ENCODE measurements around the gene PDE10A. TPM values are rescaled to one million over a fixed set of nuclear protein-coding genes. Genes with fewer than 3 reads are reported as not detected.

Gene PDE10A
- total RNA-seq, 1 experiment from 2014 or later = 3.1 TPM

- DNase-seq (ENCODE audit: low spot score) = no peak
- H3K27me3 Mint-ChIP-seq (ENCODE audit: low read depth) = no peaks in the 10 kb centered on the region; the same call in 1 of the 2 replicates
- TF ChIP-seq RORB (CRISPR knock-in tag; IDR thresholded peaks at IDR 0.05) (no peak), EMX1 (CRISPR knock-in tag; IDR thresholded peaks at IDR 0.05) (no peak), ATF2 (CRISPR knock-in tag; IDR thresholded peaks at IDR 0.05; ENCODE audit: borderline replicate concordance, low read depth) (no peak), KAT7 (CRISPR knock-in tag; IDR thresholded peaks at IDR 0.05; ENCODE audit: borderline replicate concordance) (no peak), JUN (CRISPR knock-in tag; IDR thresholded peaks at IDR 0.05) (no peak), ATF1 (CRISPR knock-in tag; IDR thresholded peaks at IDR 0.05) (no peak), IRF2 (CRISPR knock-in tag; IDR thresholded peaks at IDR 0.05; ENCODE audit: borderline replicate concordance, low read depth) (no peak), MLX (CRISPR knock-in tag; IDR thresholded peaks at IDR 0.05) (no peak), NR3C1 (CRISPR knock-in tag; conservative IDR thresholded peaks at IDR 0.05; ENCODE audit: low read depth) (no peak), JAZF1 (CRISPR knock-in tag; IDR thresholded peaks at IDR 0.05) (no peak), NFE2L1 (CRISPR knock-in tag; IDR thresholded peaks at IDR 0.05) (no peak), TEAD4 (CRISPR knock-in tag; IDR thresholded peaks at IDR 0.05) (no peak), ZNF317 (CRISPR knock-in tag; IDR thresholded peaks at IDR 0.05; ENCODE audit: borderline replicate concordance, low read depth) (no peak)
- TF ChIP-seq, protein P1, sequence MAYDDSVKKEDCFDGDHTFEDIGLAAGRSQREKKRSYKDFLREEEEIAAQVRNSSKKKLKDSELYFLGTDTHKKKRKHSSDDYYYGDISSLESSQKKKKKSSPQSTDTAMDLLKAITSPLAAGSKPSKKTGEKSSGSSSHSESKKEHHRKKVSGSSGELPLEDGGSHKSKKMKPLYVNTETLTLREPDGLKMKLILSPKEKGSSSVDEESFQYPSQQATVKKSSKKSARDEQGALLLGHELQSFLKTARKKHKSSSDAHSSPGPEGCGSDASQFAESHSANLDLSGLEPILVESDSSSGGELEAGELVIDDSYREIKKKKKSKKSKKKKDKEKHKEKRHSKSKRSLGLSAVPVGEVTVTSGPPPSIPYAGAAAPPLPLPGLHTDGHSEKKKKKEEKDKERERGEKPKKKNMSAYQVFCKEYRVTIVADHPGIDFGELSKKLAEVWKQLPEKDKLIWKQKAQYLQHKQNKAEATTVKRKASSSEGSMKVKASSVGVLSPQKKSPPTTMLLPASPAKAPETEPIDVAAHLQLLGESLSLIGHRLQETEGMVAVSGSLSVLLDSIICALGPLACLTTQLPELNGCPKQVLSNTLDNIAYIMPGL (CRISPR knock-in tag; IDR thresholded peaks at IDR 0.05) = no peak
- TF ChIP-seq, protein P2, sequence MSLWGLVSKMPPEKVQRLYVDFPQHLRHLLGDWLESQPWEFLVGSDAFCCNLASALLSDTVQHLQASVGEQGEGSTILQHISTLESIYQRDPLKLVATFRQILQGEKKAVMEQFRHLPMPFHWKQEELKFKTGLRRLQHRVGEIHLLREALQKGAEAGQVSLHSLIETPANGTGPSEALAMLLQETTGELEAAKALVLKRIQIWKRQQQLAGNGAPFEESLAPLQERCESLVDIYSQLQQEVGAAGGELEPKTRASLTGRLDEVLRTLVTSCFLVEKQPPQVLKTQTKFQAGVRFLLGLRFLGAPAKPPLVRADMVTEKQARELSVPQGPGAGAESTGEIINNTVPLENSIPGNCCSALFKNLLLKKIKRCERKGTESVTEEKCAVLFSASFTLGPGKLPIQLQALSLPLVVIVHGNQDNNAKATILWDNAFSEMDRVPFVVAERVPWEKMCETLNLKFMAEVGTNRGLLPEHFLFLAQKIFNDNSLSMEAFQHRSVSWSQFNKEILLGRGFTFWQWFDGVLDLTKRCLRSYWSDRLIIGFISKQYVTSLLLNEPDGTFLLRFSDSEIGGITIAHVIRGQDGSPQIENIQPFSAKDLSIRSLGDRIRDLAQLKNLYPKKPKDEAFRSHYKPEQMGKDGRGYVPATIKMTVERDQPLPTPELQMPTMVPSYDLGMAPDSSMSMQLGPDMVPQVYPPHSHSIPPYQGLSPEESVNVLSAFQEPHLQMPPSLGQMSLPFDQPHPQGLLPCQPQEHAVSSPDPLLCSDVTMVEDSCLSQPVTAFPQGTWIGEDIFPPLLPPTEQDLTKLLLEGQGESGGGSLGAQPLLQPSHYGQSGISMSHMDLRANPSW (CRISPR knock-in tag; conservative IDR thresholded peaks at IDR 0.05; ENCODE audit: low read depth) = no peak
- peaks cover 31% of the 10 kb centered on the region for H3K4me1 Mint-ChIP-seq
- POLR2A ChIA-PET = no interaction called here
- no peaks in the 10 kb centered on the region for H3K36me3 Mint-ChIP-seq
- H3K9me3 Mint-ChIP-seq = no peaks in the 10 kb centered on the region
- no peak overlapping the region for H3K4me3 Mint-ChIP-seq
- no peak for ATAC-seq
- CTCF ChIA-PET = no interaction called here
- no peak overlapping the region for H3K27ac Mint-ChIP-seq
Measured at GRCh38 chr6:165641672-165642156, 21.3 kb downstream of the PDE10A start.

GRCh38 chr6:165640806-165641205 is 22.2 kb downstream of the PDE10A start:
- Mint-ChIP-seq H3K4me1 (peaks cover 37% of the 10 kb centered on the region), H3K27ac (no peak overlapping the region; the same call in 1 of the 2 replicates), H3K27me3 (ENCODE audit: low read depth) (no peaks in the 10 kb centered on the region; the same call in 1 of the 2 replicates), H3K9me3 (no peaks in the 10 kb centered on the region), H3K36me3 (no peaks in the 10 kb centered on the region), H3K4me3 (no peak overlapping the region)
- ATAC-seq = no peak
- ChIA-PET CTCF (no interaction called here), POLR2A (no interaction called here)
- DNase-seq (ENCODE audit: low spot score) = no peak
- no peak for TF ChIP-seq ATF1 (CRISPR knock-in tag; IDR thresholded peaks at IDR 0.05)
- TF ChIP-seq RELA (CRISPR knock-in tag; IDR thresholded peaks at IDR 0.05; ENCODE audit: borderline replicate concordance) = no peak
- TF ChIP-seq, protein P2 (CRISPR knock-in tag; conservative IDR thresholded peaks at IDR 0.05; ENCODE audit: low read depth) = no peak
- no peak for TF ChIP-seq ZNF532 (CRISPR knock-in tag; IDR thresholded peaks at IDR 0.05; ENCODE audit: borderline replicate concordance)
- TF ChIP-seq ZNF671 (CRISPR knock-in tag; IDR thresholded peaks at IDR 0.05) = no peak
- TF ChIP-seq ZNF281 (CRISPR knock-in tag; IDR thresholded peaks at IDR 0.05) = no peak

Data from WTC11 (cell line).